ENCODE data around the gene RPL26.

DNA sequence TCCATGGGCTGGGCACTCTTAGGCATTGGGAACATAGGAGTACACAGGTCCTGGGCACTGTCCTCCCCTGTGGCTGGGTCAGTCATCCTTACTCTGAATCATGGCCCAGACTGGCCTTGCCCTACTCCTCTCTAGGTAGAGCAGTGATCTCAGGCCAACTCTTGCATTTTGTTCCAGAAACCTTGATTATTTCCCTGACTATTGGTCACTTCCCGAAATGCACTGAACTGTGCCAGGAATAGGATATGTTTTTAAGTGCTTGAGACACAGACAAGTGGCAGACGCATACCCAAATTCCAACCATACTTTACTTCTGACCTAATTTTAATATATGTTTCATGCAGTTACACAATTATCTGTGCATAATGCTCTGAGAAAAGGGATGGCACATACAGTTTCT, 16.8 kb downstream of the RPL26 start:
- no peak for TF ChIP-seq CTCF (IDR thresholded peaks at IDR 0.05)
- no peak for TF ChIP-seq POLR2A (IDR thresholded peaks at IDR 0.05)

All from Peyer's patch (tissue), 4 donors.